Measurements from ENCODE around the gene SHROOM4.

- TF ChIP-seq CTCF (IDR thresholded peaks at IDR 0.05; ENCODE audit: low read length), result no peak
- no peak for TF ChIP-seq EZH2 (optimal IDR thresholded peaks at IDR 0.05; ENCODE audit: low read depth, low read length)
- no peak for TF ChIP-seq EZH2phosphoT487 (IDR thresholded peaks at IDR 0.05; ENCODE audit: low read length)
Measured at GRCh38 chrX:50860518-50860917, 46.5 kb upstream of the SHROOM4 start.

Data from MM.1S (cell line).